Mucosa of descending colon (tissue), 3 donors: ENCODE results near the gene SLC25A48. TPM values are rescaled to one million over a fixed set of nuclear protein-coding genes. Genes with fewer than 3 reads are reported as not detected.

ENCODE experiments used
- ATAC-seq: fragments of 200-7000 bp; cut with Tn5 transposase; one replicate; pipeline ENCODE4 v1.9.1; 2020; ENCODE audit warnings: mild to moderate bottlenecking, moderate library complexity
- DNase-seq, 3 donors: peaks; one replicate each; pipeline ENCODE4 v3.0.0-alpha.2; 2020
- H3K36me3 ChIP-seq: fragments of 200-600 bp; one replicate; pipeline ENCODE4 v1.8.0; 2021; ENCODE audit warnings: low read depth, mild to moderate bottlenecking
- H3K4me1 ChIP-seq: fragments of 200-600 bp; one replicate; pipeline ENCODE4 v1.8.0; 2021; ENCODE audit warnings: low read depth, mild to moderate bottlenecking
- H3K4me3 ChIP-seq: fragments of 200-600 bp; one replicate; pipeline ENCODE4 v1.8.0; 2021; ENCODE audit warnings: mild to moderate bottlenecking
- H3K9me3 ChIP-seq: fragments of 200-600 bp; one replicate; pipeline ENCODE4 v1.8.0; 2021; ENCODE audit warnings: mild to moderate bottlenecking
- CTCF ChIP-seq: fragments of 200-600 bp; IDR thresholded peaks from one replicate; pipeline ENCODE4 v1.8.0; 2022; ENCODE audit warnings: antibody characterized with exemption, mild to moderate bottlenecking
- intact Hi-C, 2 donors: fragments of 100-400 bp; cut with DNase I in 1 of 2; cut with micrococcal nuclease in 1 of 2; formaldehyde crosslinking; loops; one replicate each; pipeline versions ENCODE4 v1.11.0 to v1.11.1; 2022; cut with DNase I, micrococcal nuclease
- total RNA-seq, 3 donors: library from RNA; stranded (reverse); fragmentation: NEBNext Ultra II Directional in 2 of 3; extraction: Animal tissue kit (Norgen Biotek cat#: 25700) in 2 of 3; gene quantifications; one replicate each; pipeline versions ENCODE4 v1.2.1 to v1.2.4, GENCODE V29; 2021 to 2023
- donor health status: DM: no; HTN: no; CAD: no; lungs with moderate emphysema.
- donor health status: DM: no; HTN: no; CAD: no.
- donor health status: DM: no; HTN: yes; CAD: no.

The SLC25A48 gene
- total RNA-seq, 3 donors from 2014 or later, result 2.2 to 4.5 (median 3.3) TPM

GRCh38 chr5:135873831-135874230 is 39.4 kb downstream of the SLC25A48 start:
- H3K36me3 ChIP-seq, result peaks cover 6% of the 10 kb centered on the region
- ATAC-seq, result no peak
- no peak for TF ChIP-seq CTCF
- peaks cover 17% of the 10 kb centered on the region for H3K4me1 ChIP-seq
- DNase-seq, result no peak
- H3K9me3 ChIP-seq, result no peaks in the 10 kb centered on the region
- H3K4me3 ChIP-seq, result no peak overlapping the region
- intact Hi-C loops, result no loop called here

GRCh38 chr5:135874461-135874860 is 40.0 kb downstream of the SLC25A48 start:
- intact Hi-C loops, result no loop called here
- H3K4me3 ChIP-seq, result no peak overlapping the region
- H3K36me3 ChIP-seq, result peaks cover under 1% of the 10 kb centered on the region
- DNase-seq (no peak), ATAC-seq (no peak)
- no peak for TF ChIP-seq CTCF
- no peaks in the 10 kb centered on the region for H3K9me3 ChIP-seq
- peaks cover 12% of the 10 kb centered on the region for H3K4me1 ChIP-seq

- no peak for DNase-seq
- intact Hi-C loops, result no loop called here
- no peaks in the 10 kb centered on the region for H3K9me3 ChIP-seq
- no peak overlapping the region for H3K4me3 ChIP-seq
- no peak for ATAC-seq
- peaks cover 1% of the 10 kb centered on the region for H3K4me1 ChIP-seq
- no peaks in the 10 kb centered on the region for H3K36me3 ChIP-seq
- no peak for TF ChIP-seq CTCF
These were observed 41.1 kb downstream of the SLC25A48 start for GRCh38 chr5:135875567-135875966.

GRCh38 chr5:135876146-135876545 is 41.7 kb downstream of the SLC25A48 start:
- intact Hi-C loops, result no loop called here
- ATAC-seq (no peak), DNase-seq (no peak)
- Histone ChIP-seq H3K4me1 (no peaks in the 10 kb centered on the region), H3K4me3 (no peak overlapping the region), H3K36me3 (no peaks in the 10 kb centered on the region), H3K9me3 (no peaks in the 10 kb centered on the region)
- TF ChIP-seq CTCF, result no peak

- Histone ChIP-seq H3K9me3 (no peaks in the 10 kb centered on the region), H3K4me3 (no peak overlapping the region), H3K36me3 (no peaks in the 10 kb centered on the region), H3K4me1 (no peaks in the 10 kb centered on the region)
- DNase-seq (no peak), ATAC-seq (no peak)
- no peak for TF ChIP-seq CTCF
- intact Hi-C loops, result no loop called here
These were observed 43.2 kb downstream of the SLC25A48 start for GRCh38 chr5:135877570-135878155.

GRCh38 chr5:135878156-135878620 is 43.7 kb downstream of the SLC25A48 start:
- intact Hi-C loops, result no loop called here
- H3K4me1 ChIP-seq, result no peaks in the 10 kb centered on the region

More at GRCh38 chr5:135878156-135878620, 43.7 kb downstream of the SLC25A48 start:
- no peaks in the 10 kb centered on the region for H3K9me3 ChIP-seq
- H3K4me3 ChIP-seq, result no peak overlapping the region
- no peaks in the 10 kb centered on the region for H3K36me3 ChIP-seq
- DNase-seq (no peak), ATAC-seq (no peak)
- TF ChIP-seq CTCF, result no peak
